Epithelial cell of proximal tubule (primary cell): ENCODE measurements around the gene ANKS4B. TPM values are rescaled to one million over a fixed set of nuclear protein-coding genes. Genes with fewer than 3 reads are reported as not detected.
"Not testable (repeated sequence)": the region's sequence is repeated elsewhere in the genome, so short reads cannot be mapped to it uniquely, and the experiment has no call there.

Experiments
- DNase-seq: peaks from one replicate; pipeline ENCODE4 v3.0.0-alpha.2; 2011; ENCODE audit warnings: low read depth
- H3K4me3 ChIP-seq: 2 replicates; pipeline ENCODE4 v1.5.1; 2011; ENCODE audit warnings: low read depth, mild to moderate bottlenecking, low read length
- CTCF ChIP-seq: conservative IDR thresholded peaks from 2 replicates; pipeline ENCODE4 v1.5.1; 2012; ENCODE audit warnings: low read depth, mild to moderate bottlenecking, low read length
- total RNA-seq: library from RNA; depleted of rRNA; stranded (reverse); fragments of >200 nt; gene quantifications from 2 replicates; pipeline ENCODE4 v1.2.3, GENCODE V29; 2015

The ANKS4B gene
- total RNA-seq, 1 donor from 2014 or later: not detected

GRCh38 chr16:21242756-21243155 lies 9.3 kb downstream of the ANKS4B start:
- TF ChIP-seq CTCF: no peak
- H3K4me3 ChIP-seq: no peak overlapping the region
- no peak for DNase-seq

DNA sequence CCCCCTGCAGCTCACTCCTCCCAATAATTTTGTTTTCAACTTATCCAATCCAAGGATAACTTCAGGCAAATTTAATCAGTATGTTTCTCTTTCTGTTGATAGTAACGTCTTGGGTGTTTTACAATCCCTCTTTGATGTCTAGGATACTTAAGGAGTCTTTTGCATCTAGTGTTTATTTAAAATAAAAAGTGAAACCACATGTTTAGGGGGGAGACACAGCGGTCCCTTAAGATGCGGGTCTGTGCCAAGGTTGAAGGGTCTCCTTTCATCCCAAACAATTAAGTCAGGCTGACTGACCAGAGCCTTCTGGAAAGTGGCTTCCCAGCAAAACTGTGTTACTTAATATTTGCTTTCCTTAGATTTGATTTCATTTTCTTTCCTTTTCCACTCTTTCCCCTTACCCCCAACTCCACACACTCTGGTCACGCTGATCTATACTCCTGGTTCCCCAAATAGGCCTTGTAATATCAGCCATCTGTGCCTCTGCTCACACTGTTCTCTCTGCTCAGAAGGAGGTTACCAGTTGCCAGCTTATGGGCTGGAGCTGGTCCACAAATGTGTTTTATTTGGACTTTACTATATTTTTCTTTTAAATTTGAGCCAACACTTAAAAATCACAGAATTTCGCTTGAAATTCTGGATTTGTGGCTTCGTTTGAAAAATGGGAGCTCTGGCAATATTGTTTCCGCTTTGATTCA lies 11.2 kb downstream of the ANKS4B start:
- H3K4me3 ChIP-seq: no peak overlapping the region
- TF ChIP-seq CTCF: no peak
- DNase-seq: no peak

- not testable (repeated sequence) for DNase-seq, H3K4me3 ChIP-seq
Measured at GRCh38 chr16:21248179-21248578, 14.7 kb downstream of the ANKS4B start.

DNA sequence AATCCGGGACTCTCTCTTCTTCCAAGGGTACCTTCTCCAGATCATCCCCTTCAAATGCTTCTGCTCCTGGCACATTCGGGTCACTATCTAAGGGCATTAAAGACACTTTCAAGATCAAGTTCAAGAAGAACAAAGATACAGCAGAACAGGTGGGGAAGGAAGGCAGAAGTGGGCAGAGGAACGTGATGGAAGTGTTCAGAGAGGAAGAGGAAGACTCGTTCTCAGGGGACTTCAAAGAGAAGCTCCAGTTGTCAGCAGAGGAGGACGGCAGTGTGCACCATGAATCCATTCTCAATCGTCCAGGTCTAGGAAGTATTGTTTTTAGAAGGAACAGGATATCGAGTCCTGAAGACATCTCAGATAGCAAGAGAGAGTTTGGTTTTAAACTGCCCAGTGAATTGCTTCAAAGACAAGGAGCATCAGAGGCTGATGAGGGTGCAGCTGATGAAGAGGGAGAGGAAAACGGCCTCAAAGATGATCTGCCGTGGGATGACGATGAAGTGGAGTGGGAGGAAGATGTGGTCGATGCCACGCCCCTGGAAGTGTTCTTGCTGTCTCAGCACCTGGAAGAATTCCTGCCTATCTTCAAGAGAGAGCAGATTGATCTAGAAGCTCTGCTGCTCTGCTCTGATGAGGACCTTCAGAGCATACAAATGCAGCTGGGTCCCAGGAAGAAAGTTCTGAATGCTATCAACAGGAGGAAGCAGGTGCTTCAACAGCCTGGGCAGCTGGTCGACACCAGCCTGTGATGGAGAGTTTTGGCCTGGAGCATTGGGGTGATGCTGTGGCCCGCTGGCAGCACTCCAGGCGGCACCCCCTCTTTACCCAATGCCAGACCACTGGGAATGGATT lies 16.8 kb downstream of the ANKS4B start:
- DNase-seq: no peak
- no peak overlapping the region for H3K4me3 ChIP-seq
- TF ChIP-seq CTCF: no peak

DNA sequence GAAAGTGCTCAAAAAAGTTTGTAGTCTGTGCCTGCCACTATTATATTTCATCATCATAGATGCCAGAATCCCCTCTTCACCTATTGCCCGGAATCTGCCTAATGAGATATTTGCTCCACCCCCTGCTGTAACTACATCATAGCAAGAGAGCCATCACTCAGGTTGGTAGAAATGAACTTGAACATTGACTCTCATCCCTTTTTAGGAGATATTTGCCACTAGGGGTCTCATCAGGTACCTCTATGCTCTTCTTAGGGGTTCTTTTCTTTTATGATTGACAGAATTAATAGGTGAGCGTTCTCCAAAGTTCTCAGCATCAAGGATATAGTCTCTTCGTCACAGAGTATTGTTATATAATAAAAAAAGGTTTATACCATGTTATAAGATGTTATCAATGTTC lies 20.0 kb downstream of the ANKS4B start:
- DNase-seq: no peak
- no peak for TF ChIP-seq CTCF
- H3K4me3 ChIP-seq: no peak overlapping the region

GRCh38 chr16:21256636-21257035 lies 23.1 kb downstream of the ANKS4B start:
- no peak overlapping the region for H3K4me3 ChIP-seq
- no peak for DNase-seq
- no peak for TF ChIP-seq CTCF

- DNase-seq: no peak
- H3K4me3 ChIP-seq: no peak overlapping the region
- TF ChIP-seq CTCF: no peak
Measured at GRCh38 chr16:21257284-21257683, 23.8 kb downstream of the ANKS4B start.
